ENCODE results near the gene MMP3.

GRCh38 chr11:102819491-102819890 lies 23.9 kb downstream of the MMP3 start:
- TF ChIP-seq, protein P1, sequence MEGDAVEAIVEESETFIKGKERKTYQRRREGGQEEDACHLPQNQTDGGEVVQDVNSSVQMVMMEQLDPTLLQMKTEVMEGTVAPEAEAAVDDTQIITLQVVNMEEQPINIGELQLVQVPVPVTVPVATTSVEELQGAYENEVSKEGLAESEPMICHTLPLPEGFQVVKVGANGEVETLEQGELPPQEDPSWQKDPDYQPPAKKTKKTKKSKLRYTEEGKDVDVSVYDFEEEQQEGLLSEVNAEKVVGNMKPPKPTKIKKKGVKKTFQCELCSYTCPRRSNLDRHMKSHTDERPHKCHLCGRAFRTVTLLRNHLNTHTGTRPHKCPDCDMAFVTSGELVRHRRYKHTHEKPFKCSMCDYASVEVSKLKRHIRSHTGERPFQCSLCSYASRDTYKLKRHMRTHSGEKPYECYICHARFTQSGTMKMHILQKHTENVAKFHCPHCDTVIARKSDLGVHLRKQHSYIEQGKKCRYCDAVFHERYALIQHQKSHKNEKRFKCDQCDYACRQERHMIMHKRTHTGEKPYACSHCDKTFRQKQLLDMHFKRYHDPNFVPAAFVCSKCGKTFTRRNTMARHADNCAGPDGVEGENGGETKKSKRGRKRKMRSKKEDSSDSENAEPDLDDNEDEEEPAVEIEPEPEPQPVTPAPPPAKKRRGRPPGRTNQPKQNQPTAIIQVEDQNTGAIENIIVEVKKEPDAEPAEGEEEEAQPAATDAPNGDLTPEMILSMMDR (IDR thresholded peaks at IDR 0.05; ENCODE audit: insufficient read depth, low read length, poor library complexity, severe bottlenecking) = no peak
- no peak for TF ChIP-seq EZH2phosphoT487 (conservative IDR thresholded peaks at IDR 0.05; ENCODE audit: low read length)

Measured in SU-DHL-6 (cell line).